SK-N-SH (cell line): Measurements from ENCODE around the gene UNC5B.

ENCODE experiments used
- MAX ChIP-seq: IDR thresholded peaks from 2 replicates; pipeline ENCODE4 v1.4.0; 2012; ENCODE audit warnings: low read depth
- YY1 ChIP-seq: IDR thresholded peaks from 2 replicates; pipeline ENCODE4 v1.4.0; 2012; ENCODE audit warnings: low read depth, mild to moderate bottlenecking

DNA sequence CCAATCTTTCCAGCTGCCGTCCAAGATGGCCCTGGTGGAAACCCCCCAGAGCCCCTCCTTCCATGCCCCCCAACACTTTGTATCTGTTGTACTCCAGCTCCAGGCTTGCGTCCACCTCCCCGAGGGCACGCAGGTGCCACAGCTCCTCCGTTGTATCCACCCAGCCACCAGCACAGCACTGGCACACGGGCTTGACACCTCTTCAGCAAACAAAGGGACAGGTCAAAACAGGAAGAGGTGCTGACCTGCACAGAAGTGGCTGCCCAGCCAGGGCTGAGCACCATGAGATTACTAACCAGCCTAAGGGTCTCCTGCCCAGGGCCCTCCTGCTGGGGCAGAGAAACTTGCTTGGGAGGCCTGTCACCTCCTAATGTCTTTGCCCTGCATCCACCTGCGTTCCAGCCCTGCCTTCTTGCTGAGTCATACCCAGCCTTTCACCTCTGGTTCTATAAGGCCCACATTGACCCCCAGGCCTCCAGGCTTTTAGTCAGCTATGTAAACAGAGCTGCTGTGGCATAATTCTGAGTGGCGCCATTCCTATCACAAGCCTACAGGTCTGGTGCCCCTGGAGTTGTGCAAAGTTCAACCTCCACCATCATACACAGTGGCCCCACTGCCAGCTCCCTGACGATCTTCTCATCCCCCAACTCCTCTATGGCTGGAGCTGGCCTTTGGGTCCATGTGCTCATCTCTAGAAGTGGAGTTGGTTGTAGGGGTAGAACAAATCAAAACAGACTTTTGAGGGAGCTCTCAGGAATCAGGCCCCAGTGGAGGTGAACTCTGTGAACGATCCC lies 127.6 kb downstream of the UNC5B start:
- TF ChIP-seq MAX = no peak
- no peak for TF ChIP-seq YY1
